Measurements from ENCODE around the gene TWIST2. TPM values are rescaled to one million over a fixed set of nuclear protein-coding genes. Genes with fewer than 3 reads are reported as not detected.

Gene TWIST2
- total RNA-seq, 1 donor from 2014 or later = 2.7 TPM

GRCh38 chr2:238884122-238884811, 36.4 kb downstream of the TWIST2 start:
- no peak for TF ChIP-seq CTCF (IDR thresholded peaks at IDR 0.05; ENCODE audit: borderline replicate concordance)
- H3K4me3 ChIP-seq = no peak overlapping the region
- H3K27ac ChIP-seq (replicated peaks) = no peak overlapping the region
- no peaks in the 10 kb centered on the region for H3K36me3 ChIP-seq
- H3K4me1 ChIP-seq = no peaks in the 10 kb centered on the region
- no peaks in the 10 kb centered on the region for H3K9me3 ChIP-seq (replicated peaks)
- intact Hi-C loops (cut with micrococcal nuclease) = no loop called here
- DNase-seq = no peak
- peaks cover 58% of the 10 kb centered on the region for H3K27me3 ChIP-seq (ENCODE audit: low read depth)

GRCh38 chr2:238884812-238885408, 37.0 kb downstream of the TWIST2 start:
- no peak for DNase-seq
- no peaks in the 10 kb centered on the region for H3K9me3 ChIP-seq (replicated peaks)
- no peaks in the 10 kb centered on the region for H3K36me3 ChIP-seq
- peaks cover 54% of the 10 kb centered on the region for H3K27me3 ChIP-seq (ENCODE audit: low read depth)
- no peak overlapping the region for H3K27ac ChIP-seq (replicated peaks)
- no peak overlapping the region for H3K4me3 ChIP-seq
- intact Hi-C loops (cut with micrococcal nuclease) = no loop called here
- no peak for TF ChIP-seq CTCF (IDR thresholded peaks at IDR 0.05; ENCODE audit: borderline replicate concordance)
- H3K4me1 ChIP-seq = no peaks in the 10 kb centered on the region

DNA sequence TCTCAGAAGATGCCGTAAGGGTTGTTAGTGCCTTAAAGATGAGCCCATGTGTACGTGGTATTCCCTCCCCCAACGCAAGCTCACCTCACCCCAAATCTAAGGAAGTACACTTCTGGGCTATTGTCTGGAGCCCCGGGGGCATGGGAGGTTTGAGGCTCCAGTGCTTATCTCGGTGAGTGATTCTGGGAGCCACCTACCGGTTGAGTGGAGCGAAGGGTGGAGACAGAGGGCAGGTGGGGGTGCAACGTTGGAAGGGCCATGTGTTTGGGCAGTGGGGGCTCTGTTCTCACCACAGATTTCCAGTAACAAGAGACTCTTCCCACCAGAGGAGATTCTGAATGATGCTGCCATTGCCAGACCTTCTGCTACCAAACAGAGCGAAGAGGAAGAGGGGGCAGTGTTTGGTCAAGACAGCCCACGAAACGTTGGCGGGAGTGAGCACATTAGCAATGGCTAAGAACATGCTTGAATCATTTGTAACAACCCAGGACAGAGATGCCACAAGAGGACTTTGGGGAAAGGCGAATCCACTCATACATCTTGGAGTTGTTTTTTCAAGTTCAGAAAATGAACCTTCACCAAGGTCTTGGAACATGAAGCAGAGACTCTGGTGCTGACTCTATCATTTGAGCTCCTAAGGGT, 38.7 kb downstream of the TWIST2 start:
- Histone ChIP-seq H3K27me3 (ENCODE audit: low read depth) (peaks cover 51% of the 10 kb centered on the region), H3K27ac (replicated peaks) (no peak overlapping the region), H3K4me3 (no peak overlapping the region), H3K9me3 (replicated peaks) (no peaks in the 10 kb centered on the region), H3K36me3 (no peaks in the 10 kb centered on the region), H3K4me1 (no peaks in the 10 kb centered on the region)
- no peak for DNase-seq
- no peak for TF ChIP-seq CTCF (IDR thresholded peaks at IDR 0.05; ENCODE audit: borderline replicate concordance)
- intact Hi-C loops (cut with micrococcal nuclease) = no loop called here

DNA sequence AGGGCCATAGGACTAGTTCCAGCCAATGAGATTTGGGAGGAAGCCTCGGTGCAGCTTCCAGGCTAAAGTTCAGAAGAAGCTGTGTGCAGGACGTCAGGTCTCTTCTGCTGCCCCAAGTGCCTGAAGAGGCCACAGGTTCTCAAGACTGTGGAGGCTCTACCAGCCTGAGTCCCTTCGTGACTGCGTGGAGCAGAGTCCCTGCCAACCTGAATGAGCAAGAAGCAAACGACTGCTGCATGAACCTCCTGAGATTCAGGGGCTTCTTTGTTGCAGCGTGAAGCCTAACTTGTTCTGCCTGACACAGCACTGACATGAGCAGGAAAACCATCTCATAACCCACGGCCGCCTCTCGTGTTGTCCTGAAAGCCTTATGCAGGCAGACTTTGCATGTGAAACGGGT, 39.7 kb downstream of the TWIST2 start:
- no peaks in the 10 kb centered on the region for H3K9me3 ChIP-seq (replicated peaks)
- no peak for TF ChIP-seq CTCF (IDR thresholded peaks at IDR 0.05; ENCODE audit: borderline replicate concordance)
- no peak for DNase-seq
- H3K4me1 ChIP-seq = no peaks in the 10 kb centered on the region
- peaks cover 41% of the 10 kb centered on the region for H3K27me3 ChIP-seq (ENCODE audit: low read depth)
- no peaks in the 10 kb centered on the region for H3K36me3 ChIP-seq
- intact Hi-C loops (cut with micrococcal nuclease) = no loop called here
- H3K4me3 ChIP-seq = no peak overlapping the region
- H3K27ac ChIP-seq (replicated peaks) = no peak overlapping the region

- intact Hi-C loops (cut with micrococcal nuclease) = no loop called here
- H3K36me3 ChIP-seq = no peaks in the 10 kb centered on the region
- no peak for TF ChIP-seq CTCF (IDR thresholded peaks at IDR 0.05; ENCODE audit: borderline replicate concordance)
- H3K9me3 ChIP-seq (replicated peaks) = no peaks in the 10 kb centered on the region
- DNase-seq = no peak
- H3K27ac ChIP-seq (replicated peaks) = no peak overlapping the region
- peaks cover 30% of the 10 kb centered on the region for H3K27me3 ChIP-seq (ENCODE audit: low read depth)
- H3K4me3 ChIP-seq = no peak overlapping the region
- H3K4me1 ChIP-seq = no peaks in the 10 kb centered on the region
Measured at GRCh38 chr2:238888781-238889180, 40.9 kb downstream of the TWIST2 start.
